ENCODE results near the gene ANXA6.
"Not testable (repeated sequence)": the region's sequence is repeated elsewhere in the genome, so short reads cannot be mapped to it uniquely, and the experiment has no call there.

ANXA6 gene

GRCh38 chr5:151157426-151158286, at the start of gene ANXA6:
TSS of gene ANXA6 (minus strand) at chr5:151157779. CDS start at chr5:151147901, 9,878 bp downstream.
- DNase-seq: peak in 49 of 51 donors; percentile 31 to 85 (median 72)

- no peak for DNase-seq
These were observed 47.8 kb upstream of the ANXA6 start for GRCh38 chr5:151205411-151205810.

GRCh38 chr5:151204051-151204450, 46.5 kb upstream of the ANXA6 start:
- no peak for DNase-seq

- DNase-seq: no peak
These were observed 45.0 kb upstream of the ANXA6 start for GRCh38 chr5:151202381-151203139.

GRCh38 chr5:151200913-151201595, 43.5 kb upstream of the ANXA6 start:
- DNase-seq: no peak

GRCh38 chr5:151199581-151200185, 42.1 kb upstream of the ANXA6 start:
- DNase-seq: no peak

- DNase-seq: no peak
These were observed 41.3 kb upstream of the ANXA6 start for GRCh38 chr5:151198861-151199260.

GRCh38 chr5:151197291-151197600, 39.7 kb upstream of the ANXA6 start:
- DNase-seq: not testable (repeated sequence)

- no peak for DNase-seq
These were observed 39.1 kb upstream of the ANXA6 start for GRCh38 chr5:151196556-151197290.

GRCh38 chr5:151195622-151196021, 38.0 kb upstream of the ANXA6 start:
- no peak for DNase-seq

- DNase-seq: no peak
These were observed 35.0 kb upstream of the ANXA6 start for GRCh38 chr5:151192626-151193025.

- no peak for DNase-seq
These were observed 34.1 kb upstream of the ANXA6 start for GRCh38 chr5:151191661-151192060.

- no peak for DNase-seq
These were observed 31.6 kb upstream of the ANXA6 start for GRCh38 chr5:151189151-151189550.

GRCh38 chr5:151186538-151186937, 29.0 kb upstream of the ANXA6 start:
- DNase-seq: no peak

- no peak for DNase-seq
These were observed 28.5 kb upstream of the ANXA6 start for GRCh38 chr5:151186052-151186451.

GRCh38 chr5:151184316-151185042, 26.9 kb upstream of the ANXA6 start:
- no peak for DNase-seq

GRCh38 chr5:151183456-151184245, 26.1 kb upstream of the ANXA6 start:
- DNase-seq: no peak

GRCh38 chr5:151182976-151183375, 25.4 kb upstream of the ANXA6 start:
- no peak for DNase-seq

- no peak for DNase-seq
These were observed 24.9 kb upstream of the ANXA6 start for GRCh38 chr5:151182524-151182900.

All from hypothalamus (tissue), 51 donors.